Motor neuron (in vitro differentiated cells): Measurements from ENCODE around the gene DENND4A. TPM values are rescaled to one million over a fixed set of nuclear protein-coding genes. Genes with fewer than 3 reads are reported as not detected.
"Not testable (repeated sequence)": the region's sequence is repeated elsewhere in the genome, so short reads cannot be mapped to it uniquely, and the experiment has no call there.

Experiments used
- ATAC-seq, 8 experiments: fragments of 200-7000 bp; cut with Tn5 transposase; replicated peaks in 6 of 8; 2 replicates each; pipeline ENCODE4 v1.8.0; 2021; ENCODE audit warnings: mild to moderate bottlenecking in 8 of 8, moderate library complexity in 8 of 8
- H3K27ac ChIP-seq, 2 donors: fragments of 250-450 bp; sonication (Bioruptor Pico); 2 replicates each; pipeline ENCODE4 v1.9.0; 2021; ENCODE audit warnings: antibody characterized with exemption in 2 of 2, mild to moderate bottlenecking in 2 of 2, moderate library complexity in 1 of 2
- H3K4me1 ChIP-seq, 2 donors: fragments of 250-450 bp; sonication (Bioruptor Pico); replicated peaks in 1 of 2; 2 replicates each; pipeline ENCODE4 v1.6.1; 2021; ENCODE audit warnings: antibody characterized with exemption in 2 of 2, mild to moderate bottlenecking in 2 of 2, moderate library complexity in 1 of 2
- H3K4me3 ChIP-seq, 5 donors: fragments of 250-450 bp; sonication (Bioruptor Pico); 2 replicates each; pipeline ENCODE4 v1.9.0; 2021; ENCODE audit warnings: antibody characterized with exemption in 5 of 5, mild to moderate bottlenecking in 5 of 5, moderate library complexity in 4 of 5
- WGBS, 10 experiments: fragments of 450-650 bp; shearing (Covaris generic); methylation state at CpG; one replicate each; pipeline ENCODE4 v1.0.0; 2022; 5-methylcytosine and 5-hydroxymethylcytosine counted together
- in situ Hi-C, 9 experiments: fragments of 400-800 bp; cut with MboI; loops; one replicate each; pipeline ENCODE4 v1.15.0; 2021; ENCODE audit warnings: low sequenced_read_pairs in 9 of 9, low pct_unique_long_range_greater_than_20kb in 2 of 9; ENCODE audit not compliant: unreplicated experiment in 9 of 9
- total RNA-seq, 8 experiments: library from RNA; unstranded; fragments of 300-600 nt; gene quantifications; 2 replicates each; pipeline versions ENCODE4 v1.2.3 to v1.2.4, GENCODE V29; 2022

DENND4A gene
- total RNA-seq, 8 experiments from 2014 or later = 13.7 to 34.8 (median 23.4) TPM

GRCh38 chr15:65812467-65812866 lies 20.4 kb upstream of the DENND4A start:
- ATAC-seq = no peak
- 0 to 100% (median 83%) methylated on average over 1 to 3 of the region's 3 CpGs; no CpG with 5 or more reads in 2 of the 10 experiments for WGBS, 10 experiments
- Histone ChIP-seq H3K4me3 (no peak overlapping the region), H3K27ac (no peak overlapping the region), H3K4me1 (no peaks in the 10 kb centered on the region)
- in situ Hi-C loops = no loop called here

GRCh38 chr15:65811835-65812234 lies 19.7 kb upstream of the DENND4A start:
- ATAC-seq = no peak
- in situ Hi-C loops = no loop called here
- WGBS, 10 experiments = 93 to 100% (median 98%) methylated on average over 1 to 3 of the region's 3 CpGs; no CpG with 5 or more reads in 2 of the 10 experiments
- no peaks in the 10 kb centered on the region for H3K4me1 ChIP-seq
- H3K27ac ChIP-seq = no peak overlapping the region
- H3K4me3 ChIP-seq = no peak overlapping the region

- in situ Hi-C loops, H3K27ac ChIP-seq, ATAC-seq, H3K4me1 ChIP-seq, H3K4me3 ChIP-seq: not testable (repeated sequence)
- 81 to 100% (median 94%) methylated on average over 1 to 4 of the region's 4 CpGs; no CpG with 5 or more reads in 6 of the 10 experiments for whole genome bisulfite sequencing, 10 experiments
These were observed 19.1 kb upstream of the DENND4A start for GRCh38 chr15:65811011-65811733.

GRCh38 chr15:65806397-65806796 lies 14.3 kb upstream of the DENND4A start:
- 4 to 100% (median 69%) methylated on average over 1 to 3 of the region's 3 CpGs; no CpG with 5 or more reads in 2 of the 10 experiments for WGBS, 10 experiments
- H3K4me3 ChIP-seq = no peak overlapping the region
- H3K4me1 ChIP-seq = peaks cover 0 to 2% of the 10 kb centered on the region in 2 donors
- in situ Hi-C loops = no loop called here
- peak in 1 of 8 experiments; percentile 33 for ATAC-seq
- H3K27ac ChIP-seq = no peak overlapping the region

GRCh38 chr15:65805019-65805745 lies 13.1 kb upstream of the DENND4A start:
- Histone ChIP-seq H3K4me1 (peaks cover 0 to 2% of the 10 kb centered on the region in 2 donors), H3K4me3 (no peak overlapping the region), H3K27ac (no peak overlapping the region)
- ATAC-seq = peak in 1 of 8 experiments; percentile 55
- in situ Hi-C loops = no loop called here
- 40 to 100% (median 85%) methylated on average over 1 to 5 of the region's 5 CpGs for WGBS, 10 experiments

- Histone ChIP-seq H3K27ac (no peak overlapping the region), H3K4me1 (peaks cover 0 to 2% of the 10 kb centered on the region in 2 donors), H3K4me3 (no peak overlapping the region)
- in situ Hi-C loops = no loop called here
- WGBS, 10 experiments = 29 to 100% (median 67%) methylated on average over 1 of the region's 1 CpG; no CpG with 5 or more reads in 2 of the 10 experiments
- no peak for ATAC-seq
These were observed 12.3 kb upstream of the DENND4A start for GRCh38 chr15:65804252-65804931.

GRCh38 chr15:65801229-65801805 lies 9.2 kb upstream of the DENND4A start:
- 0 to 78% (median 33%) methylated on average over 1 to 2 of the region's 2 CpGs; no CpG with 5 or more reads in 1 of the 10 experiments for WGBS, 10 experiments
- ATAC-seq = peak in 1 of 8 experiments; percentile 14
- peaks cover 6 to 8% of the 10 kb centered on the region in 2 donors for H3K4me1 ChIP-seq
- H3K4me3 ChIP-seq = no peak overlapping the region
- H3K27ac ChIP-seq = no peak overlapping the region
- in situ Hi-C loops = no loop called here

GRCh38 chr15:65796610-65797078 lies 4.6 kb upstream of the DENND4A start:
- peak in 2 of 8 experiments; percentile 7 to 8 for ATAC-seq
- Histone ChIP-seq H3K4me1 (peaks cover 11 to 15% of the 10 kb centered on the region in 2 donors), H3K4me3 (no peak overlapping the region), H3K27ac (no peak overlapping the region)
- in situ Hi-C loops = no loop called here
- WGBS, 10 experiments = 33 to 86% (median 71%) methylated on average over 1 of the region's 1 CpG; no CpG with 5 or more reads in 7 of the 10 experiments

GRCh38 chr15:65795663-65796216 lies 3.6 kb upstream of the DENND4A start:
- in situ Hi-C loops = no loop called here
- WGBS, 10 experiments = 20 to 100% (median 69%) methylated on average over 1 to 3 of the region's 3 CpGs
- Histone ChIP-seq H3K27ac (no peak overlapping the region), H3K4me1 (peaks cover 9 to 15% of the 10 kb centered on the region in 2 donors), H3K4me3 (no peak overlapping the region)
- no peak for ATAC-seq

GRCh38 chr15:65793818-65794104 lies 1.7 kb upstream of the DENND4A start:
- in situ Hi-C loops = no loop called here
- H3K4me1 ChIP-seq = peaks cover 9 to 22% of the 10 kb centered on the region in 2 donors
- WGBS, 10 experiments = 100% methylated on average over 1 to 2 of the region's 2 CpGs; no CpG with 5 or more reads in 4 of the 10 experiments
- H3K27ac ChIP-seq = no peak overlapping the region
- ATAC-seq = no peak
- H3K4me3 ChIP-seq = no peak overlapping the region

GRCh38 chr15:65792988-65793817 lies 1.1 kb upstream of the DENND4A start:
- Histone ChIP-seq H3K4me1 (peaks cover 9 to 22% of the 10 kb centered on the region in 2 donors), H3K27ac (no peak overlapping the region), H3K4me3 (peak overlapping the region; percentile 69 to 85 (median 72))
- WGBS, 10 experiments = 84 to 100% (median 98%) methylated on average over 1 to 10 of the region's 13 CpGs; no CpG with 5 or more reads in 2 of the 10 experiments
- in situ Hi-C loops = no loop called here
- ATAC-seq = no peak
